Stimulated activated CD8-positive, alpha-beta memory T cell treated with anti-CD3 and anti-CD28 coated beads, Interleukin-2, amount 100 ng/mL, for 48 hours (primary cell): ENCODE measurements around the gene LSM12.
A peak's percentile ranks its signal among the peaks of the same experiment; 100 is the strongest.
"Not testable (repeated sequence)": the region's sequence is repeated elsewhere in the genome, so short reads cannot be mapped to it uniquely, and the experiment has no call there.

ENCODE experiments used
- DNase-seq, 2 donors: peaks; one replicate each; pipeline ENCODE4 v3.0.0-alpha.2; 2020; ENCODE audit warnings: low read depth in 2 of 2

The LSM12 gene

GRCh38 chr17:44044071-44044470 lies 22.4 kb downstream of the LSM12 start:
- no peak for DNase-seq

GRCh38 chr17:44043272-44043696 lies 23.2 kb downstream of the LSM12 start:
- DNase-seq = no peak

GRCh38 chr17:44039829-44040635 lies 26.4 kb downstream of the LSM12 start:
- DNase-seq = no peak

GRCh38 chr17:44038604-44039011 lies 27.9 kb downstream of the LSM12 start:
- DNase-seq = no peak

GRCh38 chr17:44037471-44037870 lies 29.0 kb downstream of the LSM12 start:
- DNase-seq = no peak

GRCh38 chr17:44034688-44035087 lies 31.8 kb downstream of the LSM12 start:
- not testable (repeated sequence) for DNase-seq

GRCh38 chr17:44033861-44034408 lies 32.5 kb downstream of the LSM12 start:
- DNase-seq = no peak

GRCh38 chr17:44030482-44030881 lies 36.0 kb downstream of the LSM12 start:
- DNase-seq = no peak

- DNase-seq = no peak
Observed at GRCh38 chr17:44029736-44030135, 36.7 kb downstream of the LSM12 start.

GRCh38 chr17:44024853-44025252 lies 41.6 kb downstream of the LSM12 start:
- DNase-seq = no peak

GRCh38 chr17:44024271-44024663 lies 42.2 kb downstream of the LSM12 start:
- DNase-seq = no peak

- DNase-seq = no peak
Observed at GRCh38 chr17:44023545-44024270, 42.8 kb downstream of the LSM12 start.

GRCh38 chr17:44022246-44022645 lies 44.2 kb downstream of the LSM12 start:
- DNase-seq = no peak

GRCh38 chr17:44021227-44021626 lies 45.2 kb downstream of the LSM12 start:
- DNase-seq = not testable (repeated sequence)

GRCh38 chr17:44014437-44015172 lies 51.9 kb downstream of the LSM12 start, which contains the start of gene TMEM101:
Gene TMEM101 (minus strand): TSS chr17:44014963. CDS start chr17:44014952, 11 bp downstream.
- peak; percentile 73 to 81 for DNase-seq

GRCh38 chr17:44014133-44014436 lies 52.4 kb downstream of the LSM12 start:
- DNase-seq = no peak

- no peak for DNase-seq
Observed at GRCh38 chr17:44012874-44013273, 53.6 kb downstream of the LSM12 start.

GRCh38 chr17:44012391-44012790 lies 54.1 kb downstream of the LSM12 start:
- no peak for DNase-seq

GRCh38 chr17:44011876-44012275 lies 54.6 kb downstream of the LSM12 start:
- DNase-seq = no peak

GRCh38 chr17:44010966-44011647 lies 55.4 kb downstream of the LSM12 start:
- no peak for DNase-seq

GRCh38 chr17:44008205-44008909 lies 58.1 kb downstream of the LSM12 start:
- no peak for DNase-seq
